ENCODE data around the gene RALY.

GRCh38 chr20:34093895-34094294, 100.2 kb downstream of the RALY start:
- TF ChIP-seq ZNF274 (IDR thresholded peaks at IDR 0.05; ENCODE audit: low read depth, low read length), result no peak
- TF ChIP-seq SUZ12 (IDR thresholded peaks at IDR 0.05; ENCODE audit: extremely low read depth, insufficient read depth, insufficient read length), result no peak
- TF ChIP-seq YY1 (IDR thresholded peaks at IDR 0.05; ENCODE audit: insufficient read depth, insufficient read length), result no peak
